Spleen (tissue), 7 donors: ENCODE results near the gene IMMP2L.

Experiments used
- CTCF ChIP-seq, 11 experiments: fragments of 200-600 bp in 7 of 11; fragments of 450-650 bp in 4 of 11; sonication (generic) in 4 of 11; IDR thresholded peaks in 8 of 11; conservative IDR thresholded peaks in 3 of 11; 1 replicate in 7 of 11; 2 replicates in 4 of 11; pipeline versions ENCODE4 v1.4.0 to v1.8.0; 2016 to 2021; ENCODE audit warnings: antibody characterized with exemption in 11 of 11, inconsistent platforms in 4 of 11, mild to moderate bottlenecking in 1 of 11
- POLR2A ChIP-seq, 3 donors: fragments of 450-650 bp; IDR thresholded peaks; one replicate each; pipeline ENCODE4 v1.5.1; 2017; ENCODE audit warnings: antibody characterized with exemption in 3 of 3, mild to moderate bottlenecking in 1 of 3
- donor health status: DM: no; HTN: no; CAD: no; lungs with moderate emphysema.
- donor health status: DM: no; HTN: no; CAD: no.
- donor health status: DM: no; HTN: no; CAD: no.

- TF ChIP-seq CTCF (IDR thresholded peaks at IDR 0.05 in 8 of 11, conservative IDR thresholded peaks at IDR 0.05 in 3 of 11) (no peak), POLR2A (IDR thresholded peaks at IDR 0.05) (no peak)
These were observed 550.1 kb downstream of the IMMP2L start for GRCh38 chr7:111012149-111012548.
